Measurements from ENCODE around the gene PARD3B. TPM values are rescaled to one million over a fixed set of nuclear protein-coding genes. Genes with fewer than 3 reads are reported as not detected.
A peak's percentile ranks its signal among the peaks of the same experiment; 100 is the strongest.

PARD3B gene
- total RNA-seq, 1 donor, result 53.1 TPM

GRCh38 chr2:205296959-205297358, 751.7 kb downstream of the PARD3B start:
- no peak overlapping the region for H3K4me3 ChIP-seq (ENCODE audit: low read depth, low read length)
- DNase-seq (ENCODE audit: low read depth), result no peak
- TF ChIP-seq CTCF (IDR thresholded peaks at IDR 0.05; ENCODE audit: insufficient read depth, low read depth, low read length), result no peak

- no peak overlapping the region for H3K4me3 ChIP-seq (ENCODE audit: low read depth, low read length)
- DNase-seq (ENCODE audit: low read depth), result no peak
- TF ChIP-seq CTCF (IDR thresholded peaks at IDR 0.05; ENCODE audit: insufficient read depth, low read depth, low read length), result no peak
Observed at GRCh38 chr2:205297368-205297767, 752.1 kb downstream of the PARD3B start.

- TF ChIP-seq CTCF (IDR thresholded peaks at IDR 0.05; ENCODE audit: insufficient read depth, low read depth, low read length), result no peak
Observed at GRCh38 chr2:205297846-205298245, 752.6 kb downstream of the PARD3B start.

GRCh38 chr2:205311201-205311600, 765.9 kb downstream of the PARD3B start:
- DNase-seq (ENCODE audit: low read depth), result no peak
- no peak overlapping the region for H3K4me3 ChIP-seq (ENCODE audit: low read depth, low read length)
- TF ChIP-seq CTCF (IDR thresholded peaks at IDR 0.05; ENCODE audit: insufficient read depth, low read depth, low read length), result no peak

More at GRCh38 chr2:205297846-205298245, 752.6 kb downstream of the PARD3B start:
- H3K4me3 ChIP-seq (ENCODE audit: low read depth, low read length), result no peak overlapping the region
- DNase-seq (ENCODE audit: low read depth), result peak; percentile 62

GRCh38 chr2:205321231-205321630, 776.0 kb downstream of the PARD3B start:
- peak; percentile 14 for DNase-seq (ENCODE audit: low read depth)
- TF ChIP-seq CTCF (IDR thresholded peaks at IDR 0.05; ENCODE audit: insufficient read depth, low read depth, low read length), result no peak
- no peak overlapping the region for H3K4me3 ChIP-seq (ENCODE audit: low read depth, low read length)

- no peak overlapping the region for H3K4me3 ChIP-seq (ENCODE audit: low read depth, low read length)
- no peak for DNase-seq (ENCODE audit: low read depth)
- TF ChIP-seq CTCF (IDR thresholded peaks at IDR 0.05; ENCODE audit: insufficient read depth, low read depth, low read length), result peak; percentile 52
Observed at GRCh38 chr2:205323929-205324328, 778.7 kb downstream of the PARD3B start.

- no peak overlapping the region for H3K4me3 ChIP-seq (ENCODE audit: low read depth, low read length)
- no peak for TF ChIP-seq CTCF (IDR thresholded peaks at IDR 0.05; ENCODE audit: insufficient read depth, low read depth, low read length)
- no peak for DNase-seq (ENCODE audit: low read depth)
Observed at GRCh38 chr2:205324355-205324754, 779.1 kb downstream of the PARD3B start.
